NCI-H187 treated with DMSO at 0.1 percent for 48 hours (cell line): ENCODE results near the gene ACSS1.

Source experiments
- DNase-seq: peaks from one replicate; lab custom pipeline; 2025; lab: John Stamatoyannopoulos, UW

Gene ACSS1

DNA sequence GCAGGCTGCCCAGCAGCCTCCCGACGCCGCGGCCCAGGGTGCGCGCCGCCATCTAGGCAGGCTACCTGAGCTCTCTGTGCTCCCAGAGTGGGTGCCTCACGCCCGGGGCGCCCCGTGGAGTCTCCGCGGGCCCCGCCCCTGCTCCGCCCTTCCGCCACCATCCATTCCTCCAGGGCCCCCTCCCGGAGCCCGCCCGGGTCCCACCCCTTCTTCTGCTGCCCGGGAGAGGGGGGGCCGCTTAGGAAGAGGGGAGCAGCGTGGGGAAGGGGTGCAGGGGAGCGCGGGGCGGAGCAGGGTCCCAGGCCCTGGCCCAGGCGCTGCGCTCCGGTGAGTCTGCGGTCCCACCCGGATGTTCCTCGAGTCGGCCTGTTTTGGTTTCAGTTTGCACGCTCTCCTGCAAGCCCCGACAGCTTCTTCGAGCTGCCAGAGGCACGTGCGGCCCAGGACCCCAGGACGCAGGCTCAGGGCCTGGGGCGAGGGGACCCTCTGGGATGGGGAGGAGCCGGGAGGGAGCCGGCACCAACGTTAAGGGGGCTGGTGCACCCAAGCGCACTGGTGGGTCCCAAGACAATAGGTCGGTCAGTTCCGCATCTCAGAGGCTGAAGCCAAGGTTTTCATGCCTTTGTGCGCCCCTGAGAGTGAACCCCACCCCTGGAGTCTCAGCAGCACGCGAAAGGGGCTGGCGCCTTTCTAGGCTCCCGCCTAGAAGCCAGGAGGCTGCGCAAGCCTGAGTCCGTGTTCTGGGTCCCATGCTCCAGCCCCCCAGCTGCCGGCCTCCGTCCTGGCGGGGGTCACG is at the start of gene ACSS1:
ACSS1 (minus strand) TSS at position 89 of the 796 bp plus-strand sequence; CDS start at position 52, 37 bp downstream.
- no peak for DNase-seq

DNA sequence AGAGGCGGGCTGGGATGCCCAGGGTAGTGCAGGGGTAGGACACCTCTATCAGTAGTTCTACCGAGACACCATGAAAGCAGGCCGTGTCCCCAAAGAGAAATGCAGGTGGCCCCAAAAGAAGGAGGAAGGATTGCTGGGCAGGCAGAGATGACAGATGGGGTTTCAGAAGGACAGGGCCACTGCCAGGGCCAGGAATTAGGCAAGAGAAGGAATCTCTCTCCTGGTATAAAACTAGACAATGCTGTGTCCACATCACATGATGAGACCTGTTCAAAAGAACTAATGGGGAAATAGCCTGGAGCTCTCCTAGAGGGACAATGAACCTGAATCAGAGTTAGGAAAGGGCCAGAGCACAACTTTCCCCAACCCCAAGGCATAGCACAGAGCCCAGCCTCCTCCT is 45.6 kb upstream of the ACSS1 start:
- DNase-seq: no peak

DNA sequence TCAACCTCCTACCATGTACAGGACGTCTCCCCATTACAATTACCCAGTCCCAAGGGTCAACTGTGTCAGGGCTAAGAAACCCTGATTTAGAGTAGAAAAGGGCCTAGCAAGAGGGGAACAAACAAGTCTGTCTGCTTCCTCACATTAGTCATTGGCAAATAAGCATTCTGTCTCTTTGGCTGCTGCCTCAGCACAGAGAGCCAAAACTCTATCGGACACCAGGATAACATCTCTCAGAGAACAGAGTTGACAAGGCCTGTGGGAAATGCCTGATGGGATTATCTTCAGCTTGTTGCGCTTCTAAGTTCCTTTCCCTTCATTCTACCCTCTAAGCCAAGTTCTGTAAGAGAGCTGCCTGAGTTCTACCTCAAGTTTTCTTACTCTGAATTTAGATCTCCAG is 43.0 kb upstream of the ACSS1 start:
- DNase-seq: no peak

DNA sequence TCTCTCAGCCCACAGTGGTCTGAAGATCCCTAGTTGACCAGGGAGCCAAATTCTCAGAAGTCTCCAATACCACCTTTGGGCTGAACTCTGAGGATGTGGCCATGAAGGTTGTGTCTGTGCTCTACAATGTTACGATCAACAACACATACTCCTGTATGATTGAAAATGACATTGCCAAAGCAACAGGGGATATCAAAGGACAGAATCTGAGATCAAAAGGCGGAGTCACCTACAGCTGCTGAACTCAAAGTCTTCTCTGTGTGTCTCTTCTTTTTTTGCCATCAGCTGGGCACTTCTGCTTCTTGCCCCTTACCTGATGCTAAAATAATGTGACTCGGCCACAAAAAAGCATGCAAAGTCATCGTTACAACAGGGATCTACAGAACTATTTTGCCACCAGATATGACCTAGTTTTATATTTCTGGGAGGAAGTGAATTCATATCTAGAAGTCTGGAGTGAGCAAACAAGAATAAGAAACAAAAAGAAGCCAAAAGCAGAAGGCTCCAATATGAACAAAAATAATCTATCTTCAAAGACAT is 41.7 kb upstream of the ACSS1 start:
- DNase-seq: no peak

DNA sequence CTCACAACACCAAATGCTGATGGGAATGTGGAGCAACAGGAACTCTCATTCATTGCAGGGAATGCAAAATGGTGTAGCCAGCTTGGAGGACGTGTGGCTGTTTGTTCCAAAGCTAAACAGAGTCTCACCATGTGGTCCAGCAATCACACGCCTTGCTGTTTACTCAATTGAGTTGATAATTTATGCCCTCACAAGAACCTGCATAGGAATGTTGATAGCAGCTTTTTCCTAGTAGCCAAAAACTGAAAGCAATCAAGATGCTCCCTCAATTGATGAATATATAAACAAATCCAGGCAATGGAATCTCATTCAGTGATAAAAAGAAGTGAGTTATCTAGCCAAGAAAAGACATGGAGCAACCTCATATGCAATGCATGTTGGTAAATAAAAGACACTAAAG is 39.6 kb upstream of the ACSS1 start:
- no peak for DNase-seq

DNA sequence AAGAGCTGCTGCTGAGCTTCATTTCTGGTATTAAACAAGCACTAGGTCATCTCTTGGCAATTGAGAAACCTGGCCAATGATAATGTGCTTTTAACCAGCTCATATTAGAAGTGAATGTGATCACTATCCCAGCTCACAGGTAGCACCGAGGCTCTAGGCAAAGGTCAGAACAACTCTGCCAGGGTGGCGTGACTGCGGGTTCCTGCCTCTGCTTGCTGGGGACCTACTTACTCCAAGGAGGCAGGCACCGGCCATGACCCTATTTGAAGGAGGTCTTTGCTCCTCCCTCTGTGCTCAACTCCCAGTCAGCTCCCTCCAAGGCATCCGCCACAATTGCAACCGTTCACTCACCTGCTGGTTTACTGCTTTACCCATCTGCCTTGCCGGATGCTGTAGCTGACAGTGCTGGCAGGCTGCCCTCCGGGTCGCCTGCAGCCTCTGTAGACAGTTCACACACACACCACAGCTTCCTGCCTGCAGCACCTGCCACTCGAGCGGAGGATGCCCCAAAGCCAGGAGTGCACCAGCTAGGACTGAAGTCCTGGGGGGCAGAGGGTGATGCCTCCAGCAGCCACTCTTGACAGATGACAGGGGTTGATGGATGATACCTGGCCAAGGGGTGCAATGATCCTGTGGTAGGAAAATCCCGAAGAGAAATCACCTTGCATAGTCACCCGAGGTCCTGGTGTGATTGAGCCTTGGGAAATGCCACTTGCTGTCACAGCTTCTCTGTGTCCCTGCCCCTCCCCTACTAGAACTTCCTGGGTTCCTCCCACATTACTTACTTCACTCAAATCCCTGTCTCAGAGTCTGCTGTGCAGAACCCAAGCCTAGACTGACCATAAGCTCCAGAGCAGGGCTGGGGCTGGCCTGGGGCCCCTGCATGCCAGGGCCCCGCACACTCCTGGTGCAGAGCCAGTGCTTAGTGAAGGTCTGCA is 32.8 kb upstream of the ACSS1 start:
- no peak for DNase-seq

DNA sequence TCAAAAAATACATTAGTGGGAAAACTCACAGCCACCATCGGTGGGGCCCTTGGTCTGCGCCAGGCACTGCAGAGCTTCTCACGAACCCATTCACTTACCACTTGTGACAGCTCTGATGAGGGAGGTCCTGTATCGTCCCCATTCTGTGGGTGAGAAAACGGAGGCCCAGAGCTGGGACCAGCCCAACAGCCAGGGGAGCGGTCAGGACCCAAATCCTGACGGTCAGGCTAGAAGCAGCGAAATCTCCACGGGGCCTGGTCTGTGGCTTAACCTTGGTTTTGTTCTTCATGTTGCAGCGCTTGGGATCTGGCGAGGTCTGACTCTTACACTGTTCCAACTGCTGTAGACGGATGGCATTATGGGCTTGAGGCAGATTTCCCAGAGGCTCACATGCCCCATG is 31.7 kb upstream of the ACSS1 start:
- DNase-seq: no peak

DNA sequence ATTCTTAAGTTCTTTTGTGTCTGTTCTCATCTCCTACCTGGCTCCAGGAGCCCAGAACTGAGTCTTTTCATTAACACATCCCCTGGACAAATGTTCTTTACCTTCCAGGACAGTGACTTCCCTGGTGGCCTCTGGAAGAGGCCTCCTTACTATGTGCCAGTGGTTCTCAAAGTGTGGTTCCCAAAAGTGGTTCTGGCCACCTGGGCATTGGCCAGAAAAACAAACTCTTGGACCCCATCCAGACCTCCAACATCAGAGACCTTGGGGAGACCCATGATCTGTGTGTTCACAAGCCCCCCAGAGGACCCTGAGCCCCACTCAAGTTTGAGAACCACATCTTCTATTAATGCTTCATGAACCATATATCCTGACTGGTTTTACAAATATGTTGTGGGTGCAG is 31.2 kb upstream of the ACSS1 start:
- DNase-seq: no peak

DNA sequence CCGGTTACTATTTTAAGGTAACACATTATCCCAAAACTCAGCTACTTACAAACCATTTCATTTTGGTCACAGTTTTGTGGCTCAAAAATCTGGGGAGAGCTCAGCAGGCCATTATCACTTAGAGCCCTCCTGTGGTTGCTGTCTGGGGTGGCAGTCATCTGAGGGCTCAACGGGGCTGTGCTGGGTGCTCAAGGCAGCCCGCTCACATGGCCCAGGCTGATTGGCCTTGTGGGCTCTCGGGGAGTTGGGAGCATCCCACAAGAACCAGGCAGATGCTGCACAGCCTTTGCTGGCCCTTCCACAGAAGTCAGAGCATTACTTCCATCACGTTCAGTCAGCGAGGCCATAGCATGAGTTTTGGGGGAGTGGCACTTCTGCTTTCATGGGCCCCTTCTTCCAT is 30.3 kb upstream of the ACSS1 start:
- no peak for DNase-seq

DNA sequence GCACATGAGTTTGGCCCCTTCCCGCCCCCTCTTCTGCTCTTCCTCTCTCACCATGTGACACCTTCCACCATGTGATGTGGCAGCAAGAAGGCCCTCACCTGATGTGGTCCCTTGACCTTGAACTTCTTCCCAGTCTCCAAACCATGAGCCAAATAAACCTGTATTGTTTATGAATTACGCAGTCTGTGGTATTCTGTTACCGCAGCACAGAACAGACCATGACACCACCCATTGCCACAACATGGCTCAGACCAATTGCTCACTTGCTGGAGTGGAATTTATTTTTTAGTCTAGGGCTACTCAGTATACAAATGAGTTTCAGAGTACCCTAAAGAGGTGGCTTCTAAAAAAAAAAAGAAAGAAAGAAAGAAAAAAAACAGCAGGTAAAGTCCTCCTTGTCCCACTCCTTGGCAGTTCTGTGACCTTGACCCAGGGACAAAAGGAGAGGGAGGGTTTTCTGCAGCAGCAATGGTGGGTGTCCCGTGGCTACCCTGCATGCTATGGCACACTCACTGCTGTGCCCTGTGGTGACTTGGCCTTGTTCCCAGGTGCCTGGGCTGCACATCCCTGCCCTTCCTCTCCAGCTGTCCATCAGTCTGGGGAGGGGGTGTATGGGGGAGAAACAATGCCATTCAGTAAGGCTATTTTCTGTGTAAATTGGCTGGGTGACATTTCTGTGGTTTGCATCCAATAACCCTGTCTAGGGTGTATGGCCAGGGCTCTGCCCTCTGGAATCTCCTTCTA is 29.4 kb upstream of the ACSS1 start:
- no peak for DNase-seq

DNA sequence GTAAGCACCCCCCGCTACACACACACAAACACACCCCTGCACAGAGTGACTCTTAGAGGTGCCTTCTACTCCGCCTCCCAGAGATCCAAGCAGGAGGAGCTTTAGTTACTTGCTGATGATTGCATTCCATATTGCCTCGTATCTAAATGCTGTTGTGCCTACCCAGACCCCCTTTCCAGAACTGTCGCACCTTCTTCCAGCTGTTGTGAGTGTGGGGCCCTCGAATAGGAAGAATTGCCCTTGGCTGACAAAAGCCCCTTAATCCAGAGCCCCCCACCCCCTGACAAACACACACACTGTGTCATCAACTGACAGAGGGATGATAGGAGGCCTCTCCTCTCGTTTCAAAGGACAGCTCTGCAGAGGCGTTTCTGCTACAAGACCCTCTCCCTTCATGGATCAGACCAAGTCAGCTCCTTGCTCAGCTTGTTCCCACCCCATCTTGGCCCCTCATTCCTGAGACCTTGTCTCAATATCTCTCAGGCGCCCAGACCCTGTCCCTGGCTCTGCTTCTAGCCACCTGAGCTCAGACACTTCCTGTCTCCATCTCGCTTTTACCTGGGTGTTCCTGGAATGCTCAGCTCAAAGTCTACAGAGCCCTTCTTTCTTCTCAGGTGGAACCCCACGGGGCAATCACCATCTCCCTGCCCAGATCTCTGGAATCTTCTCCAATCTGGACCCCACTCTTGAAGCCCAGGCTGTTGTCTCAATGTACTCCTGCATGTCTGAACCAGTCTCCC is 28.0 kb upstream of the ACSS1 start:
- no peak for DNase-seq

DNA sequence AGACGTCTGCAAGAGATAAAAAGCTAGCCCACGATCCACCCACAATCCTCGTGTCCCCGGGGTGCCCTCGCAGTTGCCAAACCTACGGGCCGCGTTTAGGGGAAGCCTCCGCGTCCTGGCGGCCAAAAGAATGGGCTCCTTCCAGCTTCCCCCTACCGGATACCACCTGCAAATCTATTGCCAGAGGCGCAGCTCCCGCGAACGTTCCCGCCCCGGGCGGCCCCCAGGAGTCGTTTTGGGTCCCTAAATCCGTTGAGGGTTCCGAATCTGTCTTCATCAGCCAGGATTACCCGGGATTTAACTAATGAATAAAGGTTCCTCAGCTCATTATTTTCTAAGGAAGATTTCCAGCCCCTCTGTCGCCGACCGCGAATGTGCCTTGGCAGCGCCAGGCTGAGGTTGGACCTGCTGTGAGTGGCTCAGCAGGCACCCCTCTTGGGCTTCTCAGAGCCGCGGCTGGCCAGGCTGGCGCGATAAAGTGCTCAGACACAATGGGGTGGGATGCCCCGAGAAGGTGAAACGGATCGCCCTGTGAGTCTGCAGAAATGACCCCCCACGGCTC is 26.8 kb upstream of the ACSS1 start:
- DNase-seq: no peak

DNA sequence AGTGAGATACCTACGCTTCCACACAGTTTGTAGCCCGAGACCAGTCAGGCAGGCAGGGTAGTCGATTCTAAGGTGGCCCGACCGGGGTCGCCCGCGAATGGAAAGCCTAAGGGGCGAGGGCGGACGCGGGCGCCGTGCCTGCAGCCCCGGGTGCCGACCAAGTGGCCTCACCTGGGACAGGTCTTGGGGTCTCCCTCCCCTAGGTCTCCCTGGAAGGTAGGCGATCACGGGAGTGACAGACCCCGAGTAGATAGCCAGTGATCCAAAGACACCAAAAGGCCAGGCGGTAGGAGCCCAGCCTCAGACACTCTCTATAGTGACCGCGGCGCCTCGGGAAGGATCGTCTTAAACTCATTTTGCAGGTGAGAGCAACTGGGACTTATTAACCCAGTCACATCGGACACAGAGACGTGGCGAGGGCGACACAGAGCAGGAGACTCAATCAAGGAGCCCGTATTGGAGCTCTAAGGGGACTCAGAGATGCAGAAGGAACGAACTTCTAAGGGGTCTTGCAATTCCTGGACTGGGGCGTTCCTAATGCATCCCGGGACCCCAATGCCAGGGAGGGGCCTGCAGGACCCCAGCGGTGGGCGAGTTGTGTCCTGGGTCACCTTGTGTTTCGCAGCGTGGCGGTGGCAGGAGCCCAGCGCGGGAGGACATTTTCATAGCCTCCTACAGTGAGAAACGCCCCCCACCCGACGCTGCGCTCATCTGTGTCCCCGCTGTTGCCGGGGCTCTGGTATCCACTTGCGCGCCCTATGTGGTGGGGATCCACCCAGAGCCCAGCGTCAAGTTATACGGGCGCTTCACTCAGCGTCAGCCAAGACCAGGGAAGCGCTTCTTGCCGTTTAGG is 26.1 kb upstream of the ACSS1 start:
- DNase-seq: no peak

DNA sequence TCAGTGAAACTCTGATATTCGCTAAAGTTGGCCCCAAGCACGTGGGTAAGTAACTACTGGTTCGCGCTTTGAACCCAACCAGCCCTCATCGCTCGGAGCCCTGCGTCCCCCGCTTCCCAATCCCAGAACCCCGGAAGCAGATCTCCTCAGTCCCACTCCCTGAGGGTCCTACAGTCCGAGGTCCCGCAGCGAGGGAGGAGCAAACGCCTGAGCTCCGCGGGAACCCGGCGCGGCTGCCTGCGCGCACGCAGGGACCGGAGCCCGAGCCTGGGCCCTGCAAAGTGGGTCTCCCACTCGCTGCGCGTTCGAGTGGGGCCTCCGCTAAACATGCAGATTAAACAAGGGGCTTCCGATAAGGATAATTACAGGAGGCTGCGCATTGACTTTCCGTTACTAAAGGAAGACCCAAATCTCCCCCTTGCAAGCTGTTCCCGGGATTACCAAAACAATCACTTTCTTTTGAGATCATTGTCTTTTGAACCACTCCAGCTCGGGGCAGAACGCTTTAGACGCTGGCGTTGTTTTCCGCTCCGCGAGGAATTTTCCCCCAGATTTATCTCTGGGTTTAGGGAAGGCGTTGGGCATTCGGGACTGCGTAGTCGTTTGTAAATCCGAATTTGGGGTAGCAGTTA is 25.3 kb upstream of the ACSS1 start:
- DNase-seq: no peak

DNA sequence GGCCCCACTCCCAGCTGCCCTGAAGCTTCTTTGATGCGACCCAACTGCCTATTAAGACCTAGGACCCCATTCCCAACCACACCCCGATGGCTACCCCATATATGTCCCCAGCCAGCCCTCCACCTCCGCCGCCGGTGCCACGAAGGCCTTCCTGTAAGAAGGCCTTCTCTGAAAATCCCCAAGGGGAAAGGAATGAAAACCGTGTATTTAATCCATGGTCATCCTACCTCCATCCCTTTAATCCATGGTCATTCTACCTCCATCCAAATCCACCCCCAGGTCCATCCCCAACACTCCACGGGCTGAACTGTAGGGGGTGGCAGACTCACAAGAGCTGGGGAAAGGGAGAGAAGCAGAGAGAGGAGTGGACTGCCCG is 24.5 kb upstream of the ACSS1 start:
- no peak for DNase-seq

DNA sequence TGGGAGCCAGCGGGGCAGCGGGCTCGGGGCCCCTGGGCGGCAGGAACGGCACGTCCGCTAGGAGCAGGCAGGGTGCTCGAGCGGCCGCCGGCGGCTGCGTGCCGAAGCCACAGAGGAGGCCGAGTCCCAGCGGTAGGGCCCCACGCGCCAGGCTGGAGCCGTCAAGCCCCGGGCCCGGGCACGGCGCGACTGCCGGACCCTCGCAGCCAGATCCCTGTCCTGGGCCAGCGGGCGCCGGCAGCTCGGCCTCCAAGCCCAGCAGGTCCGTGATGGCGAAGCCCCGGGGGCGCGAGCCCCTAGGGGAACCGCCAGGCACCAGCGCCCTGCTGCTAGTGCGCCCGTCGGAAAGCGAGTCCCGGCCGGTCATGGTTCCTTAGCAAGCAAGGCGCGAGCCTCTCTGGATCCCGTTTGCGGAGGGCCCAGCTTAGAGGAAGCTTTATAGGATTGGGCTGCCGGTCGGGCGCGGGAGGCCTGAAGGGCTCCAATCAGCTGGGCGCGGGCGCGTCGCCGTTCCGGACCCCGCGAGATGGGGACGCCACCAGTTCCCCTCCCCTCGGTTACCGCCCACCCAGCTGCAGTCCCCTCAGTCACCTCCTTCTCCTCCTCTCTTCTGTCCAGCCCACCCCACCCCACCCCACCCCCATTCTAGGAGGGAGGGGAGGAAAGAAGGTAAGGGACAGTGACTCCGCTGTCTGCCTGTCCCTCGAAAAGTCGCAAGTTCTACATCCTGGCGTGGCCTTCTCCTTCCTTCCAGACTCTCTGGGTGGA is 24.0 kb upstream of the ACSS1 start, which contains the start of gene VSX1:
VSX1 (minus strand) TSS at position 412 of the 768 bp plus-strand sequence; CDS start at position 367, 45 bp downstream.
- no peak for DNase-seq

DNA sequence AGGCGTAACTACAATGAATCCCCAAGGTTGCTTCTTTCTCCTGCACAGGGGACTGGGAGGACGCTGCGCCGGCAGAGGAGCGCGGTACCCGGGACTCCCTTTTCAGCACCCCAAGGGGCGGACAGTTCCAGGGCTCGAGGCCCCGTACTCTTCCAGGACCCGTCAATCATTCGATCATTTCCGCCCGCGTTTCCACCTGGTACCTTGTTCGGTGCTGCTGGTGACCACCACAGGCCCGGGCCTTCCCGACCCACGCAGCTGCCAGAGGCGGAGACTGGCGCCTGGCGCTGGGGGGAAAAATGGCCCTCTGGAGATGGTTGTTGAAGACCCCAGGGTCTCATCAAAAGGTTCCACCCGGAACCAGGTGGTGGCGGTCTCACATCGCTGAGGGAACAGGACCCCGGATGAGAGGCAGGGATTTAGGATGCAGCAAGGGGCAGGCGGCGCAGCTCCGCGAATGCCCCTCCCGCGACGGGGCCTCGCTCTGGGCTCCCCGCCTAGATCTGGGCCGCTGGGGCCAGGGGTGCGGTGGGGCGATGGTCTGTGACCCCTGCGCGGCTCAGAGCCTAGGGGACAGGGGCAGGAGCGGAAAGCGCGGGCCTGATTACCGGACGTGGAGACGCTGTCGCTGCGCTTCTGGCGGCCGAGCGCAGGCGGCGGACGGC is 23.3 kb upstream of the ACSS1 start:
- DNase-seq: no peak

DNA sequence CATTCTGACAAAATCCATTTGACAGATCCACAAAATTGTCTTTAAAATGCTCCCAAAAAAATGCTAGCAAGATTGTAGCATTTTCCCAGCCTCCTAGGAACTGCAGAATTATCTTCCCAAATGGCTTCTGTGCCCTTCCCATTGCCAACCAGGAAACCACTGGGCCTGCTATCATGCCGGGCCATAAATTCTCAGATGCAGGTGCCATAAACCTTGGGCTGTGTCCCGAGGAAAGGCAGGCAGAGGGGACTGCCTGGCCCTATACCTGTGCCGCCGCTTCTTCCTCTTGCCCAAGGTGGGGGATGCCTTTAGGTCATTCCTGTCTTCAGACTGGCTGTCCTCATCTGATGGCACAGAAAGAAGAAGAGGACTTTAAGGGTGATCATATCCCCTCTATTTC is 21.2 kb upstream of the ACSS1 start:
- no peak for DNase-seq
